Suprapubic skin (tissue), 4 donors: ENCODE results near the gene AHNAK. TPM values are rescaled to one million over a fixed set of nuclear protein-coding genes. Genes with fewer than 3 reads are reported as not detected.

ENCODE experiments used
- DNase-seq, 2 donors: peaks; one replicate each; pipeline ENCODE4 v3.0.0-alpha.2; 2019; ENCODE audit warnings: low spot score in 2 of 2
- H3K27ac ChIP-seq: fragments of 200-600 bp; sonication (generic); one replicate; pipeline ENCODE4 v1.5.1; 2019
- H3K27me3 ChIP-seq: fragments of 200-600 bp; sonication (generic); one replicate; pipeline ENCODE4 v1.5.1; 2019
- H3K36me3 ChIP-seq: fragments of 200-600 bp; sonication (generic); one replicate; pipeline ENCODE4 v1.5.1; 2019
- H3K4me1 ChIP-seq: fragments of 200-600 bp; sonication (generic); one replicate; pipeline ENCODE4 v1.5.1; 2019
- H3K4me3 ChIP-seq: fragments of 200-600 bp; sonication (generic); one replicate; pipeline ENCODE4 v1.5.1; 2019; ENCODE audit warnings: mild to moderate bottlenecking
- H3K9me3 ChIP-seq: fragments of 200-600 bp; sonication (generic); one replicate; pipeline ENCODE4 v1.5.1; 2019
- CTCF ChIP-seq, 2 donors: fragments of 200-600 bp in 1 of 2; fragments of 450-650 bp in 1 of 2; sonication (generic) in 1 of 2; IDR thresholded peaks; one replicate each; pipeline ENCODE4 v1.5.1; 2016 to 2019; ENCODE audit warnings: antibody characterized with exemption in 2 of 2, mild to moderate bottlenecking in 1 of 2, moderate library complexity in 1 of 2
- EP300 ChIP-seq: sonication (generic); formaldehyde crosslinking; IDR thresholded peaks from one replicate; pipeline ENCODE4 v1.6.1; 2017; ENCODE audit warnings: antibody characterized with exemption
- POLR2A ChIP-seq, 2 donors: fragments of 450-650 bp; IDR thresholded peaks; one replicate each; pipeline ENCODE4 v1.6.1; 2017; ENCODE audit warnings: antibody characterized with exemption in 2 of 2, mild to moderate bottlenecking in 2 of 2, moderate library complexity in 2 of 2
- POLR2AphosphoS5 ChIP-seq, 3 donors: sonication (generic); formaldehyde crosslinking; IDR thresholded peaks; one replicate each; pipeline ENCODE4 v1.6.1; 2017; ENCODE audit warnings: antibody characterized with exemption in 3 of 3
- WGBS: methylation state at CpG from one replicate; pipeline ENCODE4 v1.1.5; 2018; 5-methylcytosine and 5-hydroxymethylcytosine counted together
- total RNA-seq, 4 donors: library from RNA; depleted of rRNA; stranded (reverse); fragments of >200 nt; gene quantifications; one replicate each; pipeline ENCODE4 v1.1.0, GENCODE V29; 2016

Gene AHNAK
- total RNA-seq: 1,000 to 10,000 TPM; 1,174 to 1,475 (median 1,322) TPM

- peaks cover 72% of the 10 kb centered on the region for H3K4me1 ChIP-seq
These were observed at the start of gene AHNAK for GRCh38 chr11:62546244-62546928. TSS of gene AHNAK (minus strand) at chr11:62546806. CDS start at chr11:62536098, 10,708 bp downstream.

GRCh38 chr11:62595124-62595523 is 48.5 kb upstream of the AHNAK start:
- no peaks in the 10 kb centered on the region for H3K27me3 ChIP-seq
- H3K4me1 ChIP-seq: peaks cover 55% of the 10 kb centered on the region
- no peak overlapping the region for H3K4me3 ChIP-seq
- WGBS: 91% methylated on average over 8 of the region's 8 CpGs
- H3K36me3 ChIP-seq: peaks cover 50% of the 10 kb centered on the region
- DNase-seq: no peak
- no peak for TF ChIP-seq EP300
- no peak for TF ChIP-seq POLR2A (IDR thresholded peaks at IDR 0.05)
- no peak for TF ChIP-seq POLR2AphosphoS5 (IDR thresholded peaks at IDR 0.05)
- no peak for TF ChIP-seq CTCF (IDR thresholded peaks at IDR 0.05)
- H3K9me3 ChIP-seq: no peaks in the 10 kb centered on the region
- no peak overlapping the region for H3K27ac ChIP-seq

More at GRCh38 chr11:62546244-62546928, at the start of gene AHNAK:
- peak; percentile 93 to 96 for DNase-seq
- H3K4me3 ChIP-seq: peak within 1 kb of the TSS; percentile 77
- H3K27me3 ChIP-seq: no peaks in the 10 kb centered on the region
- no peaks in the 10 kb centered on the region for H3K9me3 ChIP-seq
- WGBS: 0% methylated on average over 7 of the region's 69 CpGs
- TF ChIP-seq POLR2AphosphoS5 (IDR thresholded peaks at IDR 0.05) (peak in 2 of 3 donors; percentile 93 to 94), EP300 (no peak), CTCF (IDR thresholded peaks at IDR 0.05) (no peak), POLR2A (IDR thresholded peaks at IDR 0.05) (peak; percentile 75 to 90)
- H3K27ac ChIP-seq: peak within 1 kb of the TSS; percentile 98
- no peaks in the 10 kb centered on the region for H3K36me3 ChIP-seq

GRCh38 chr11:62593434-62594044 is 46.9 kb upstream of the AHNAK start:
- no peak overlapping the region for H3K27ac ChIP-seq

GRCh38 chr11:62592989-62593421 is 46.4 kb upstream of the AHNAK start:
- Histone ChIP-seq H3K4me1 (peaks cover 42% of the 10 kb centered on the region), H3K36me3 (peaks cover 53% of the 10 kb centered on the region), H3K27me3 (no peaks in the 10 kb centered on the region), H3K27ac (peak overlapping the region; percentile 95), H3K9me3 (no peaks in the 10 kb centered on the region), H3K4me3 (peak overlapping the region; percentile 88)
- DNase-seq: no peak
- 62% methylated on average over 8 of the region's 8 CpGs for WGBS
- no peak for TF ChIP-seq EP300
- TF ChIP-seq POLR2AphosphoS5 (IDR thresholded peaks at IDR 0.05): no peak
- no peak for TF ChIP-seq POLR2A (IDR thresholded peaks at IDR 0.05)
- no peak for TF ChIP-seq CTCF (IDR thresholded peaks at IDR 0.05)

More at GRCh38 chr11:62593434-62594044, 46.9 kb upstream of the AHNAK start:
- Histone ChIP-seq H3K4me1 (peaks cover 48% of the 10 kb centered on the region), H3K27me3 (no peaks in the 10 kb centered on the region), H3K9me3 (no peaks in the 10 kb centered on the region), H3K4me3 (no peak overlapping the region), H3K36me3 (peaks cover 54% of the 10 kb centered on the region)
- no peak for TF ChIP-seq EP300
- peak; percentile 28 to 56 for TF ChIP-seq CTCF (IDR thresholded peaks at IDR 0.05)
- peak in 1 of 3 donors; percentile 26 for TF ChIP-seq POLR2AphosphoS5 (IDR thresholded peaks at IDR 0.05)
- WGBS: 48% methylated on average over 13 of the region's 13 CpGs
- DNase-seq: peak; percentile 87 to 88

GRCh38 chr11:62592146-62592815 is 45.7 kb upstream of the AHNAK start:
- DNase-seq: no peak
- WGBS: 13% methylated on average over 12 of the region's 17 CpGs
- Histone ChIP-seq H3K4me3 (peak overlapping the region; percentile 88), H3K9me3 (no peaks in the 10 kb centered on the region), H3K27ac (peak overlapping the region; percentile 95), H3K36me3 (peaks cover 53% of the 10 kb centered on the region), H3K27me3 (no peaks in the 10 kb centered on the region), H3K4me1 (peaks cover 38% of the 10 kb centered on the region)
- TF ChIP-seq POLR2AphosphoS5 (IDR thresholded peaks at IDR 0.05): no peak
- TF ChIP-seq POLR2A (IDR thresholded peaks at IDR 0.05): no peak
- TF ChIP-seq CTCF (IDR thresholded peaks at IDR 0.05): no peak
- TF ChIP-seq EP300: no peak
